ENCODE measurements around the gene ZC2HC1C. TPM values are rescaled to one million over a fixed set of nuclear protein-coding genes. Genes with fewer than 3 reads are reported as not detected.
A peak's percentile ranks its signal among the peaks of the same experiment; 100 is the strongest.

ZC2HC1C gene
- total and polyA plus RNA-seq, 9 of the 15 experiments (the other 6 are each of a cell fraction or from before 2014, with no cell fraction given) = 6.3 to 9.2 (median 7.7) TPM

- no peak for TF ChIP-seq USF2 (CRISPR knock-in tag; IDR thresholded peaks at IDR 0.05)
- TF ChIP-seq ZNF354B (CRISPR knock-in tag; IDR thresholded peaks at IDR 0.05) = no peak
- TF ChIP-seq, protein P1, sequence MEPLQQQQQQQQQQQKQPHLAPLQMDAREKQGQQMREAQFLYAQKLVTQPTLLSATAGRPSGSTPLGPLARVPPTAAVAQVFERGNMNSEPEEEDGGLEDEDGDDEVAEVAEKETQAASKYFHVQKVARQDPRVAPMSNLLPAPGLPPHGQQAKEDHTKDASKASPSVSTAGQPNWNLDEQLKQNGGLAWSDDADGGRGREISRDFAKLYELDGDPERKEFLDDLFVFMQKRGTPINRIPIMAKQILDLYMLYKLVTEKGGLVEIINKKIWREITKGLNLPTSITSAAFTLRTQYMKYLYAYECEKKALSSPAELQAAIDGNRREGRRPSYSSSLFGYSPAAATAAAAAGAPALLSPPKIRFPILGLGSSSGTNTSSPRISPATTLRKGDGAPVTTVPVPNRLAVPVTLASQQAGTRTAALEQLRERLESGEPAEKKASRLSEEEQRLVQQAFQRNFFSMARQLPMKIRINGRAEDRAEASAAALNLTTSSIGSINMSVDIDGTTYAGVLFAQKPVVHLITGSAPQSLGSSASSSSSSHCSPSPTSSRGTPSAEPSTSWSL (CRISPR knock-in tag; IDR thresholded peaks at IDR 0.05; ENCODE audit: borderline replicate concordance) = no peak
- TF ChIP-seq SUPT5H (IDR thresholded peaks at IDR 0.05) = 0 out of 2 replicates have a peak, but pooled peaks have one; percentile 13
- no peak for TF ChIP-seq ZNF347 (CRISPR knock-in tag; IDR thresholded peaks at IDR 0.05; ENCODE audit: low read depth)
- no peak for TF ChIP-seq ZNF282 (CRISPR knock-in tag; IDR thresholded peaks at IDR 0.05)
- TF ChIP-seq SNRNP70 (optimal IDR thresholded peaks at IDR 0.05; ENCODE audit: low read depth, low read length) = no peak
- no peak for TF ChIP-seq MGA (IDR thresholded peaks at IDR 0.05)
- TF ChIP-seq MAFG (tag; conservative IDR thresholded peaks at IDR 0.05) = peak; percentile 92
- TF ChIP-seq ZNF583 (CRISPR knock-in tag; IDR thresholded peaks at IDR 0.05) = no peak
- TF ChIP-seq, protein P2, sequence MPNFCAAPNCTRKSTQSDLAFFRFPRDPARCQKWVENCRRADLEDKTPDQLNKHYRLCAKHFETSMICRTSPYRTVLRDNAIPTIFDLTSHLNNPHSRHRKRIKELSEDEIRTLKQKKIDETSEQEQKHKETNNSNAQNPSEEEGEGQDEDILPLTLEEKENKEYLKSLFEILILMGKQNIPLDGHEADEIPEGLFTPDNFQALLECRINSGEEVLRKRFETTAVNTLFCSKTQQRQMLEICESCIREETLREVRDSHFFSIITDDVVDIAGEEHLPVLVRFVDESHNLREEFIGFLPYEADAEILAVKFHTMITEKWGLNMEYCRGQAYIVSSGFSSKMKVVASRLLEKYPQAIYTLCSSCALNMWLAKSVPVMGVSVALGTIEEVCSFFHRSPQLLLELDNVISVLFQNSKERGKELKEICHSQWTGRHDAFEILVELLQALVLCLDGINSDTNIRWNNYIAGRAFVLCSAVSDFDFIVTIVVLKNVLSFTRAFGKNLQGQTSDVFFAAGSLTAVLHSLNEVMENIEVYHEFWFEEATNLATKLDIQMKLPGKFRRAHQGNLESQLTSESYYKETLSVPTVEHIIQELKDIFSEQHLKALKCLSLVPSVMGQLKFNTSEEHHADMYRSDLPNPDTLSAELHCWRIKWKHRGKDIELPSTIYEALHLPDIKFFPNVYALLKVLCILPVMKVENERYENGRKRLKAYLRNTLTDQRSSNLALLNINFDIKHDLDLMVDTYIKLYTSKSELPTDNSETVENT (CRISPR knock-in tag; IDR thresholded peaks at IDR 0.05) = no peak
Measured at GRCh38 chr14:75068294-75069120, 934 bp upstream of the ZC2HC1C start (continued).

All from K562 (cell line).